ENCODE measurements around the gene SETDB2. TPM values are rescaled to one million over a fixed set of nuclear protein-coding genes. Genes with fewer than 3 reads are reported as not detected.

SETDB2 gene
- total and polyA plus RNA-seq, 2 of the 13 experiments (the other 11 are each of a cell fraction or from before 2014, with no cell fraction given), result 8.1 to 8.7 TPM

- DNase-seq (ENCODE audit: low spot score), result no peak
- no peaks in the 10 kb centered on the region for H3K9me3 ChIP-seq (ENCODE audit: low read length)
- H2AFZ ChIP-seq (ENCODE audit: low read length), result no peak overlapping the region
- in situ Hi-C loops (cut with HindIII; ENCODE audit: extremely low pct_ligation_motif_present, low pct_unique_long_range_greater_than_20kb) (no loop called here), intact Hi-C loops (cut with micrococcal nuclease; ENCODE audit: unreplicated experiment) (no loop called here)
- CTCF ChIA-PET (ENCODE audit: low intra/inter-chr PET ratio, low total read pairs), result no interaction called here
- FAIRE-seq, result no peak
- no TSS peak for BruUV-seq (replicated peaks)
- peaks cover 44% of the 10 kb centered on the region for H3K4me1 ChIP-seq (ENCODE audit: insufficient read depth, low read length)
- no peaks in the 10 kb centered on the region for H4K20me1 ChIP-seq (ENCODE audit: insufficient read depth, low read length)
- no peaks in the 10 kb centered on the region for H3K36me3 ChIP-seq (replicated peaks in 1 of 2; ENCODE audit: control insufficient read depth in 1 of 2, insufficient read depth in 2 of 2, low read length in 2 of 2)
- peak overlapping the region; percentile 87 for H3K27ac ChIP-seq (ENCODE audit: extremely low read length, insufficient read depth, low read length)
- peaks cover 42% of the 10 kb centered on the region for H3K79me2 ChIP-seq (ENCODE audit: insufficient read depth, low read length)
- ATAC-seq, result no peak
- peak overlapping the region; percentile 71 to 89 (median 83); a peak in 5 of 6 replicates for H3K4me3 ChIP-seq (replicated peaks in 1 of 3; ENCODE audit: insufficient read depth in 1 of 3, low read depth in 2 of 3, low read length in 3 of 3)
- POLR2A ChIA-PET, result interaction anchor here (2.0 to 4.2 kb wide), 2 partner anchors 19 to 140 kb away, joined by 7 to 123 read pairs; no protein-coding TSS in a partner anchor
- peak overlapping the region; percentile 71 for H3K4me2 ChIP-seq (ENCODE audit: low read depth, low read length)
- H3K27me3 ChIP-seq (ENCODE audit: control insufficient read depth in 1 of 2, insufficient read depth in 2 of 2, low read length in 2 of 2), result no peaks in the 10 kb centered on the region; a peak in 1 of 5 replicates
- peak overlapping the region; percentile 75 for H3K9ac ChIP-seq (ENCODE audit: insufficient read depth, low read depth, low read length)
- TF ChIP-seq ZNF619 (CRISPR knock-in tag; IDR thresholded peaks at IDR 0.05), result no peak
- TF ChIP-seq JUND (CRISPR knock-in tag; IDR thresholded peaks at IDR 0.05), result no peak
- no peak for TF ChIP-seq JDP2 (CRISPR knock-in tag; IDR thresholded peaks at IDR 0.05; ENCODE audit: borderline replicate concordance)
- no peak for TF ChIP-seq BATF2 (CRISPR knock-in tag; IDR thresholded peaks at IDR 0.05)
- TF ChIP-seq AGO2 (optimal IDR thresholded peaks at IDR 0.05; ENCODE audit: low read depth, low read length), result no peak
- no peak for TF ChIP-seq CBX2 (IDR thresholded peaks at IDR 0.05; ENCODE audit: low read depth, low read length)
- TF ChIP-seq CBX2 (CRISPR knock-in tag; IDR thresholded peaks at IDR 0.05; ENCODE audit: low read depth), result no peak
- no peak for TF ChIP-seq ZNF382 (CRISPR knock-in tag; IDR thresholded peaks at IDR 0.05; ENCODE audit: borderline replicate concordance)
- no peak for TF ChIP-seq HMGA1 (CRISPR knock-in tag; conservative IDR thresholded peaks at IDR 0.05)
- no peak for TF ChIP-seq MNT (IDR thresholded peaks at IDR 0.05)
- TF ChIP-seq KLF15 (CRISPR knock-in tag; IDR thresholded peaks at IDR 0.05; ENCODE audit: borderline replicate concordance), result no peak
- no peak for TF ChIP-seq ZNF704 (CRISPR knock-in tag; IDR thresholded peaks at IDR 0.05; ENCODE audit: borderline replicate concordance)
- TF ChIP-seq ZSCAN22 (CRISPR knock-in tag; IDR thresholded peaks at IDR 0.05), result no peak
- TF ChIP-seq ZNF230 (CRISPR knock-in tag; IDR thresholded peaks at IDR 0.05), result no peak
- no peak for TF ChIP-seq GPBP1L1 (CRISPR knock-in tag; IDR thresholded peaks at IDR 0.05)
- TF ChIP-seq ZUFSP (CRISPR knock-in tag; IDR thresholded peaks at IDR 0.05; ENCODE audit: borderline replicate concordance), result no peak
- no peak for TF ChIP-seq IKZF5 (CRISPR knock-in tag; IDR thresholded peaks at IDR 0.05)
- TF ChIP-seq KAT7 (CRISPR knock-in tag; IDR thresholded peaks at IDR 0.05; ENCODE audit: borderline replicate concordance), result no peak
These were observed 2.4 kb downstream of the SETDB2 start for GRCh38 chr13:49446473-49446872.
